GM18511 (cell line): ENCODE data around the gene MMP13.
A peak's percentile ranks its signal among the peaks of the same experiment; 100 is the strongest.
"Not testable (repeated sequence)": the region's sequence is repeated elsewhere in the genome, so short reads cannot be mapped to it uniquely, and the experiment has no call there.

Experiments used
- ATAC-seq: cut with Tn5 transposase; IDR thresholded peaks from one replicate; pipeline ENCODE4 v1.9.1; 2021; ENCODE audit warnings: mild to moderate bottlenecking, moderate library complexity; ENCODE audit not compliant: unreplicated experiment

MMP13 gene

DNA sequence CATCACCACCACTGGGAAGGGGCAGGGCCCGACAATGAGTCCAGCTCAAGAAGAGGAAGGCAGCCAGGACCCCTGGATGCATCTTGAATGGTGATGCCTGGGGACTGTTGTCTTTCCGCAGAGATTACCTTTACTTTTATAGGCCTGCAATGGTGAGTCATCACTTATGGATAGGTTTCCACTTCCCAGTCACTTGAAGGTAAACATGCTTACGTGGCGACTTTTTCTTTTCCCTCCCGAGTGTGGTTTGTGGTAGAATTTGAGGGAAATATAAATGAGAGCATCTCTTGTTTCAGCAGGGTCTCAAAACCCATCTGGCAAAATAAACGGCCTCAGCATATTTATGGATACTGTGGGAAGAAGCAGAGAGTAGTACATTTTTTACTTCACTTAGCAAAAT lies at the start of gene MMP13:
TSS of gene MMP13 (minus strand) at position 109 of the 400 bp plus-strand sequence. CDS start at position 82, 27 bp downstream.
- ATAC-seq: no peak

GRCh38 chr11:103004234-103004633 lies 48.7 kb upstream of the MMP13 start:
- peak; percentile 52 for ATAC-seq

DNA sequence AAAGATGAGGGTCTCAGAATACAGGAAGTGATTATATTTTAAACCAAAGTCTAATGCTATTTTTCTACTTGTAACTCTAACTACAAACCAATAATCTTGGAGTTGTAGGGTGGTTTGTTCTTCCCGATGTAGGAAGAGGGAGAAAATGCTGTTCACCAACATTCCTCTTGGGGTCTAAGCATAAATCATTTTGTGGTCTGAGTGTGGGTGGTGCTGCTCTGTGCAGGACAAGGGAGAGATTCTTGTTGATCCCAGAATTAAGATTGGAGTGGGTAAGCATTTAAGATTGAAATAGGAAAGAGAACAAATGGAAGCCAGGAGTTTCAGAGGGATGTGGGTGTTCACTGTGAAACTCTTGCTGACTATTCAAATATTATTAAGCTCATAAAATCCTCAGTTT lies 38.6 kb upstream of the MMP13 start:
- ATAC-seq: no peak

DNA sequence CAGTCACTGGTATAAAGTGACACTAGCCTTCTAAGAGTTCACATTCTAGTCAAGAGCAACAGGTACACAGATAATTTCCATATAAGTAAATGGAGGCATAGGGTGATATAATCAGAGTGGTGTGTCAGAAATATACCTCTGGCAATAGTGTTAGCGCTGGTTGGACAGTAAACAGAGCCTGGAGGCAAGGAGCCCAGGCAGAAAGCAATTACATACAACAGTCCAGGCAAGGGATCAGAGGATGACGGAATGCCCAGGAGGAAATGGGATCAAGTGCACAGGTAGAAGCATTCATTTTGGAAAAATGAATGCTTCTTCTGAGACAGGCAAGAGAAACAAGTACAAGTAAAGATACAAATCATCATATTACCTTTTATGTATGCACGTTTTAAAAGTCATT lies 36.2 kb upstream of the MMP13 start:
- no peak for ATAC-seq

- no peak for ATAC-seq
These were observed 34.6 kb upstream of the MMP13 start for GRCh38 chr11:102990145-102990544.

- ATAC-seq: no peak
These were observed 34.0 kb upstream of the MMP13 start for GRCh38 chr11:102989379-102990047.

DNA sequence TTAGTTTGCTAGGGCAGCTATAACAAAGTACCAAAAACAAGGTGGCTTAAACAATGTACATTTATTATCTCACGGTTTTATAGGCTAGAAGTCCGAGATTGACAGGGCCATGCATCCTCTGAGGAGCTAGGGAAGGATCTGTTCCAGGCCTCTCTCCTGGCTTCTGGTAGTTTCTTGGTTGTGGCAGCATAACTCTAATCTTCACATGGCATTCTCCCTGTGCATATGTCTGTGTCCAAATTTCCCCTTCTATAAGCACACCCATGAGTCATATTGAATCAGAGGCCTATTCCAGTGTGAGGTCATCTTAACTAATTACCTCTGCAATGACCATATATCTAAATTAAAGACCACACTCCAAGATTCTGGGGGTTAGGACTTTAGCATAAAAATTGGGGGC lies 31.3 kb upstream of the MMP13 start:
- no peak for ATAC-seq

DNA sequence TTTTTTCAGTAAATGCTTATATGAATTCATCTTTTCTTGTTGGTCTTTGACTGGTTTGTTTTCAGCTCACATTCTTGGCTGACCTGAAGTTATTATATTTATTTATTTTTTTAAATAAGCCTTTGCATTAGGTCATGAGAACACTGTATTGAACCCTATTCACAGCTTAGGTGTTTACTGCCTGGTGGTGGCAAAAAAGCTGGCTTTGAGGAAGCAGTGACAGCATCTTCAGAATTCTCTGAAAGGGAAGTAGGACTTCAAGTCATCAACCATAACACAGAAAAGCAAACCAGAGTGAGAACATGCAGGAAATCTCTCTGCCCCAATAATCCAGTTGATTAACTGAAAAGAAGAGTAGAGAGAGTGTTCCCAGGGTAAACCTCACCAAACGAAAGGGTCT lies 30.3 kb upstream of the MMP13 start:
- ATAC-seq: no peak

- ATAC-seq: no peak
These were observed 28.0 kb upstream of the MMP13 start for GRCh38 chr11:102983486-102983885.

DNA sequence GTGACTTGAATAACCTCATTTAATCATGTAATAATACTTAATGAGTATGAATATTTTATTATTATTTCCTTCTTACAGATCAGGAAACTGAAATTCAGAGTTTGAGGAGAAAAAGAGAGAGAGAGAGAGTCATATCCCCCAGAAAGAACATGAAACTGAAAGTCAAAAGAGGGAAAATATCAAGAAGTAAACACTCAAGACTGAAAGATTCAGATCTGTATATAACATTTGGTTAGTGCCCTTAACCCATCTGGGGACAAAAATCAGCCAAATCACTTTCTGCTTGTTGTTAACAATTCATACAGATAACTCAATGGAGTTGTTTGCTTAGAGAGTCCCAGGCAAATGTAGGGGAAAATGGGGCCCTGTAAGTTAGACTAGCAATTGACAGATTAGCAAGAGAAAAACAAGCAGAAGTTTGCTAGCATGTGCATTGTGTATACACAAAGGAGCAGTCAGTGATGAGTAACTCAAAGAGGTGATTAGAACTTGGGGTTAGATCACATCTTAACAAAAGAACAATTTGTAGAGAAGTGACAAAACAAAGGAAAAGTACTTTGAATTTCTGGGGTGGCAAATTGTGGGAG lies 25.9 kb upstream of the MMP13 start:
- ATAC-seq: peak; percentile 73

- ATAC-seq: no peak
These were observed 19.2 kb upstream of the MMP13 start for GRCh38 chr11:102974552-102975280.

- not testable (repeated sequence) for ATAC-seq
These were observed 18.2 kb upstream of the MMP13 start for GRCh38 chr11:102973698-102974097.

- ATAC-seq: no peak
These were observed 17.3 kb upstream of the MMP13 start for GRCh38 chr11:102972853-102973252.

DNA sequence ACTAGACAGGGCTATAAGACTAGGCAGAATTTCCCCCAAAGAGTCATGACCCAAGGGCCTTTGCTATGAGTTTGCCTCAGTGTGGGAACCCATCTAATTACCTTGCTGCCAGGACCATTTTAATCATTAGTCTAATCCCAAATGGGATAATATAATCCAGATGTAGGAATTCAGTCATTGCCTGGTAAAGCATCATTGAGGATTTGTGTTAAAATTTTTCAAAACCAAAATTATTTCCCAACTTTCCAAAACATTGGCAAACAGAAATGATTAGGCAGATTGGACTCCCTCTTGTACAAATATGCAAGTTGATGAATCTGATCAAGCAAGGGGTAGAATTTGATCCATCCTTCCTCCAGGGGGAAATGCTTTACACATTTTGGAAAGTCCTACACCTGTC lies 16.2 kb upstream of the MMP13 start:
- ATAC-seq: no peak

GRCh38 chr11:102967497-102967896 lies 12.0 kb upstream of the MMP13 start:
- ATAC-seq: no peak

DNA sequence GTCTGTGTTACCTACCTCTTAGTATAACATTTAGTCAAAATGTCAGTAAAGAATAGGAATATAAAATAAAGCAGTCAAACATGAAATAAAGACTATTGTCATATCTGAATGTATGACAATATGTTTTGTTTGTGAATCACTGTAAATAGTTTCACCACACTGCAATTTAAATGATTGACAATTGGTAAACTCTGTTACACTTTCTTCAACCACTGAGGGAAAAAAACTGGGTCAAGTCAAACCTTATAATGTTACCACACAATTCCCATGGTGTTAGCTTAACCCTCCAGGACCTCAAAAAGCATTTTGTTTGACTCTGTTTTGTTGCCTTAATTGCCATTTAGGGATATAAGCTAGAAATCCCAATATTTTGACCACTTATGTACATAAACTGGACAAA lies 10.5 kb upstream of the MMP13 start:
- no peak for ATAC-seq

DNA sequence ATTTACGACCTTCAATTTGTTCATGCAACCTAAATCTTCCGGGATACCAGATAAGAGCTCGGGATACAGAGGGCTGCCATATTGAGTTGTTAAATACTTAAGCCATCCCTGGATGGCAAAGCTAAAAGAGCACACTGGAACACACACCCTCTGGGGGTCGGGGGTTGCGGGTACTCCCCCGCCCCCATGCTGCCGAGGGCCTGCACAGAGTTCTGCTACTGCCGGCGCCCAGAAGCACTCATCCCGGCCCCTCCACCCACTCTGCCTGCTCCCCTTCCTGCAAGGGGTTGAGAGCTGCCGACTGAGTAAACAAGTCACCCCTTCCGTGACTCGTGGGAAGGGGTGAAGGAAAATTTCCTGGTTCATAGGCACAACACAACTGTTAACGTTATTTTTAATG lies 9.3 kb upstream of the MMP13 start:
- ATAC-seq: no peak

DNA sequence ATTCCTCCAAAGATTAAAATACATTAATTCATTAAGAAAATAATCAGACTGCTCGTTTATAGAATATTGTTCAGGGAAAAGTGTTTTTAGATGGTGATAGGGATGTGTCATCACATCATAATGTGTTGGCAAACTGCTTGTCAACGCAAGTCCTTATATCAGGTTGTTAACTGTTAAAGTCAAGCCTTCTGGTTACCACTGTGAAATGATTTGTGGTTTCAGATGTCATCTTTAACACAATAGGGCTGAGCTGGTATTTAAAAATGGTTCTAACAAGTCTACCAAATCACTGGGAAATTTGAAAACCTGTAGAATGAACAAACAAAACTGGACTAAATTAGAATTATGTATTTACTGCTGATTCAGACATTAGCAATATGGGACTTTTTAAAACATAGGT lies 2.4 kb upstream of the MMP13 start:
- ATAC-seq: no peak

GRCh38 chr11:102950622-102951081 lies 4.9 kb downstream of the MMP13 start:
- ATAC-seq: no peak

- ATAC-seq: no peak
These were observed 9.3 kb downstream of the MMP13 start for GRCh38 chr11:102946237-102946636.

DNA sequence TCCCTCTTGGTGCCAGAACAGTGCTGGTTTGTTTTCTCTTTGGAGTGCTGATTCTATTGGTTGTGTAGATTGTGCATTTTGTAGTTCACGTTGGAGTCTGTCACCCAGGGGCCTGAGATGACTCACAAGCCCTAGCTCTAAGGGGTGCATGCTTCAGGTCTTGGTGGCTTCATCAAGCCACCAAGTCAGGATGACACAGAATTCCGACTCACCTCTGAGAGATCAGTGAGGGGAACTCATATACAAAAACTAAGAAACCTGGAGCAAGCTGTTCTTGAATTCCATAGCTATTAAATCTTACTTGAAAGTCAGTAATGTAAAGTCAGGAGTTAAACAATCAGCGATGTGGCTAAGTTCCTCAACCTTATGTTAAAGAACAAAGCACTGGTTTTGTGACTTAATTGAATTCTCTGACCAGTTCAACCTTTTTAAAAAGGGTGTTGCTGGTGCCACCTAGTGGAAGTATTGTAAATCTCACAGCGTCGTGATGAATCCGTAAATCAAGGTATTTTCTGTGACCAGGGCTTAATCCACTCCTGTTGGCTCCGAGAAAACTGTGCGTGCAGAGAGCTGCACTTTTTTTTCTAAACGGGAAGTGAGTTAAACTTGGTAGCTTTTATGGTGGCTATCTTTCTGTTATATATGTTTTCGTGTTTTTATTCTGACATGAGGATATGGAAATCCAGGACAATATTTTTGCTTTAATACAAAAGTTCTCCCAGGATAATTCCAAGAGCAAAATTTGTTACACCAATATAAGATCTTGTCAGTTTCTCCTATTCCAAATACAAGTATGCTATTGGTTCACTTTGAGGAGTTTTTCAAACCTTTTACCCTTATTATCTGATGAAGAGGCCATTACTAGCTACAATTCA lies 14.6 kb downstream of the MMP13 start:
- ATAC-seq: peak; percentile 80
